ENCODE results near the gene ZFP3. TPM values are rescaled to one million over a fixed set of nuclear protein-coding genes. Genes with fewer than 3 reads are reported as not detected.
"Not testable (repeated sequence)": the region's sequence is repeated elsewhere in the genome, so short reads cannot be mapped to it uniquely, and the experiment has no call there.

ZFP3 gene
- total RNA-seq, 1 experiment from 2014 or later = 0.11 TPM

GRCh38 chr17:5137511-5138197, 59.4 kb downstream of the ZFP3 start:
- H3T11ph ChIP-seq (ENCODE audit: low read length); DNase-seq; H3K9me3 Mint-ChIP-seq; H3K18ac ChIP-seq (ENCODE audit: insufficient read length, low read depth, low read length); H2BK5ac ChIP-seq (ENCODE audit: insufficient read length, low read length); H2BK12ac ChIP-seq (ENCODE audit: insufficient read length, low read depth, low read length); H4K20me1 ChIP-seq (ENCODE audit: control insufficient read depth, insufficient read depth, insufficient read length); H3K4ac ChIP-seq (ENCODE audit: low read depth, low read length); H3K23ac ChIP-seq (ENCODE audit: insufficient read length, low read depth, low read length); H3K9me3 ChIP-seq (ENCODE audit: control insufficient read depth, low read depth, low read length); H2BK120ac ChIP-seq (ENCODE audit: low read depth, low read length, poor library complexity, severe bottlenecking); H3K56ac ChIP-seq (ENCODE audit: insufficient read length, low read depth, low read length); H3K27me3 ChIP-seq (ENCODE audit: insufficient read depth, low read length); H3K4me3 Mint-ChIP-seq; H3K14ac ChIP-seq (ENCODE audit: insufficient read depth, low read length); H2BK15ac ChIP-seq (ENCODE audit: low read depth, low read length); H3K9ac ChIP-seq (ENCODE audit: extremely low read depth, insufficient read length, low read length); H4K91ac ChIP-seq (ENCODE audit: insufficient read length, low read depth, low read length); H4K8ac ChIP-seq (replicated peaks; ENCODE audit: insufficient read length, low read depth, low read length); H4K5ac ChIP-seq (ENCODE audit: insufficient read length, low read depth, low read length); H2AK5ac ChIP-seq (ENCODE audit: insufficient read length, low read length); H3K36me3 Mint-ChIP-seq (ENCODE audit: insufficient read depth in 1 of 3, low read depth in 3 of 3); H3K4me1 Mint-ChIP-seq; H3K4me1 ChIP-seq (ENCODE audit: insufficient read depth, low read length); H3K79me1 ChIP-seq (ENCODE audit: insufficient read depth, low read depth, low read length, poor library complexity, severe bottlenecking); H3K27me3 Mint-ChIP-seq (ENCODE audit: low read depth); H3K23me2 ChIP-seq (ENCODE audit: insufficient read length, low read depth, low read length, poor library complexity, severe bottlenecking); H3K27ac ChIP-seq (ENCODE audit: insufficient read length, low read depth, low read length); H2BK20ac ChIP-seq (ENCODE audit: low read depth, low read length, poor library complexity, severe bottlenecking); H3K27ac Mint-ChIP-seq; H3K4me2 ChIP-seq (ENCODE audit: insufficient read depth, insufficient read length, low read length); H3K79me2 ChIP-seq (ENCODE audit: insufficient read depth, low read length); H2AFZ ChIP-seq (ENCODE audit: low read length): not testable (repeated sequence)
- WGBS (ENCODE audit: extremely low coverage, insufficient read length, low lambda C conversion rate) = no CpG with 5 or more reads among the region's 15 CpGs

- not testable (repeated sequence) for H3K4ac ChIP-seq (ENCODE audit: low read depth, low read length); H2BK12ac ChIP-seq (ENCODE audit: insufficient read length, low read depth, low read length); H3K36me3 Mint-ChIP-seq (ENCODE audit: insufficient read depth in 1 of 3, low read depth in 3 of 3); H2BK5ac ChIP-seq (ENCODE audit: insufficient read length, low read length); DNase-seq; H3K23me2 ChIP-seq (ENCODE audit: insufficient read length, low read depth, low read length, poor library complexity, severe bottlenecking); H2BK20ac ChIP-seq (ENCODE audit: low read depth, low read length, poor library complexity, severe bottlenecking); H3K9me3 ChIP-seq (ENCODE audit: control insufficient read depth, low read depth, low read length); H3K27ac ChIP-seq (ENCODE audit: insufficient read length, low read depth, low read length); H4K20me1 ChIP-seq (ENCODE audit: control insufficient read depth, insufficient read depth, insufficient read length); H3K14ac ChIP-seq (ENCODE audit: insufficient read depth, low read length); H3K23ac ChIP-seq (ENCODE audit: insufficient read length, low read depth, low read length); H3K9ac ChIP-seq (ENCODE audit: extremely low read depth, insufficient read length, low read length); H3K9me3 Mint-ChIP-seq; H2BK120ac ChIP-seq (ENCODE audit: low read depth, low read length, poor library complexity, severe bottlenecking); H2AK5ac ChIP-seq (ENCODE audit: insufficient read length, low read length); H3K79me1 ChIP-seq (ENCODE audit: insufficient read depth, low read depth, low read length, poor library complexity, severe bottlenecking); H2BK15ac ChIP-seq (ENCODE audit: low read depth, low read length); H3T11ph ChIP-seq (ENCODE audit: low read length); H3K4me1 Mint-ChIP-seq; H3K4me2 ChIP-seq (ENCODE audit: insufficient read depth, insufficient read length, low read length); H3K27ac Mint-ChIP-seq; H3K27me3 ChIP-seq (ENCODE audit: insufficient read depth, low read length); H3K27me3 Mint-ChIP-seq (ENCODE audit: low read depth); H3K79me2 ChIP-seq (ENCODE audit: insufficient read depth, low read length); H2AFZ ChIP-seq (ENCODE audit: low read length); H3K4me1 ChIP-seq (ENCODE audit: insufficient read depth, low read length); H3K4me3 Mint-ChIP-seq; H4K8ac ChIP-seq (replicated peaks; ENCODE audit: insufficient read length, low read depth, low read length); H3K18ac ChIP-seq (ENCODE audit: insufficient read length, low read depth, low read length); H3K56ac ChIP-seq (ENCODE audit: insufficient read length, low read depth, low read length); H4K5ac ChIP-seq (ENCODE audit: insufficient read length, low read depth, low read length); H4K91ac ChIP-seq (ENCODE audit: insufficient read length, low read depth, low read length)
- no CpG with 5 or more reads among the region's 9 CpGs for WGBS (ENCODE audit: extremely low coverage, insufficient read length, low lambda C conversion rate)
Observed at GRCh38 chr17:5138198-5138544, 59.9 kb downstream of the ZFP3 start.

Measured in H9 (cell line).